Measurements from ENCODE around the gene GFER. TPM values are rescaled to one million over a fixed set of nuclear protein-coding genes. Genes with fewer than 3 reads are reported as not detected.

Gene GFER

DNA sequence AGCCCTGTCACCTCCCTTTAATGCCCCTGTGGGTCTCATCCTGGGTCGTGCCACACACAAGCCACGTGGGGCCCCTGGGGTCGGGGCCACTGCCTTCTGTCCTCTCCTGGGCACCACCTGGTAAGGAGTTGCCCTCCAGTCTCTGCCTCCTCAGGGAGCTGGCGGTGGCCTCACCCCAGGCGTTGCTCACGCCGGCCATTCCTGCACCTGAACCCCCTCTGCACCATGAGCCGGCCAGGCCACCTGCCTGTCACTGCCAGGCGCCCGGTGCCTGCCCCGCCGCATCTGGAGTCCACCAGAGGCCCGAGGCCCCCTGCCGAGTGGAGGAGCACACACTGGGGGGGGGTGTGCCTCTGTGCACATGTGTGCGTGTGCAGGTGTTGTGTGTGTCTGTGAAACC lies 53.1 kb downstream of the GFER start:
- Histone ChIP-seq H2AFZ (ENCODE audit: low read length) (no peak overlapping the region), H3K4ac (ENCODE audit: low read length) (no peak overlapping the region), H3K79me1 (ENCODE audit: low read depth, low read length) (peaks cover 5% of the 10 kb centered on the region), H3K4me3 (ENCODE audit: low read length in 2 of 2) (no peak overlapping the region), H2BK12ac (ENCODE audit: low read length) (no peak overlapping the region), H3K27me3 (ENCODE audit: control insufficient read depth in 3 of 3, insufficient read depth in 3 of 3, low read depth in 1 of 3, low read length in 3 of 3) (no peaks in the 10 kb centered on the region), H3K14ac (ENCODE audit: low read length) (no peak overlapping the region), H4K8ac (ENCODE audit: low read depth, low read length) (no peak overlapping the region), H2AK5ac (ENCODE audit: low read depth, low read length) (no peak overlapping the region), H2BK15ac (ENCODE audit: low read length) (no peak overlapping the region), H3K4me2 (ENCODE audit: insufficient read depth, low read length, poor library complexity, severe bottlenecking) (no peak overlapping the region), H3K36me3 (replicated peaks in 1 of 2; ENCODE audit: control insufficient read depth in 2 of 2, insufficient read depth in 2 of 2, low read length in 2 of 2) (peaks cover 0 to 2% of the 10 kb centered on the region in 2 donors), H2BK5ac (ENCODE audit: low read length) (no peak overlapping the region), H4K91ac (ENCODE audit: low read depth, low read length, poor library complexity) (no peak overlapping the region), H3K9me3 (replicated peaks in 1 of 2; ENCODE audit: control insufficient read depth in 2 of 2, insufficient read depth in 1 of 2, low read depth in 1 of 2, low read length in 2 of 2) (no peaks in the 10 kb centered on the region), H2BK120ac (ENCODE audit: low read depth, low read length) (no peak overlapping the region), H3K27ac (replicated peaks; ENCODE audit: low read length) (no peak overlapping the region), H3K23ac (ENCODE audit: low read depth, low read length, poor library complexity) (no peak overlapping the region), H3K18ac (ENCODE audit: low read length) (no peak overlapping the region), H3K4me1 (ENCODE audit: control insufficient read depth in 2 of 2, insufficient read depth in 1 of 2, low read depth in 1 of 2, low read length in 2 of 2) (peaks cover 7 to 29% of the 10 kb centered on the region in 2 donors), H3K9ac (ENCODE audit: low read depth, low read length, poor library complexity) (peak overlapping the region; percentile 70)
- DNase-seq (ENCODE audit: low spot score): no peak
- WGBS, 2 donors (ENCODE audit: extremely low coverage in 2 of 2, insufficient read length in 2 of 2, insufficient replicate concordance in 1 of 2): no CpG with 5 or more reads among the region's 15 CpGs

Small RNA genes within 50 kb of the gene (small RNA-seq; reads per million reads assigned to genes)
- gene AC005363.2 (ENCODE audit: insufficient read depth): not detected
- not detected for gene RN7SL219P (ENCODE audit: insufficient read depth)
- gene SNORA10 (ENCODE audit: insufficient read depth): not detected
- not detected for gene SNORA64 (ENCODE audit: insufficient read depth)

All from neuronal stem cell (in vitro differentiated cells).